Naive B cell (primary cell): ENCODE results near the gene STYXL2. TPM values are rescaled to one million over a fixed set of nuclear protein-coding genes. Genes with fewer than 3 reads are reported as not detected.

Source experiments
- ATAC-seq, 2 donors: fragments of 150-1000 bp; cut with Tn5 transposase; 2 replicates each; pipeline ENCODE4 v1.10.0; 2021; ENCODE audit warnings: low read depth in 2 of 2, mild to moderate bottlenecking in 2 of 2, moderate library complexity in 2 of 2
- DNase-seq: peaks from one replicate; pipeline ENCODE4 v3.0.0; 2022
- H3K27ac Mint-ChIP-seq, 6 donors: one replicate each; pipeline ENCODE4 v1.8.0; 2020 to 2022; ENCODE audit warnings: mild to moderate bottlenecking in 6 of 6, mixed read lengths in 6 of 6, moderate library complexity in 5 of 6, inconsistent platforms in 2 of 6
- H3K27me3 Mint-ChIP-seq, 3 donors: one replicate each; pipeline ENCODE4 v1.8.0; 2021 to 2022; ENCODE audit warnings: mixed read lengths in 3 of 3, mild to moderate bottlenecking in 1 of 3
- H3K36me3 Mint-ChIP-seq, 2 donors: one replicate each; pipeline ENCODE4 v1.8.0; 2020 to 2022; ENCODE audit warnings: mixed read lengths in 2 of 2, inconsistent platforms in 1 of 2, mild to moderate bottlenecking in 1 of 2
- H3K4me1 Mint-ChIP-seq, 3 donors: one replicate each; pipeline ENCODE4 v1.8.0; 2020 to 2022; ENCODE audit warnings: mixed read lengths in 3 of 3, inconsistent platforms in 1 of 3, mild to moderate bottlenecking in 1 of 3, moderate library complexity in 1 of 3
- H3K4me3 Mint-ChIP-seq, 8 donors: one replicate each; pipeline ENCODE4 v1.8.0; 2020 to 2022; ENCODE audit warnings: mild to moderate bottlenecking in 8 of 8, mixed read lengths in 8 of 8, moderate library complexity in 8 of 8, inconsistent platforms in 2 of 8
- H3K9me3 Mint-ChIP-seq, 7 donors: one replicate each; pipeline ENCODE4 v1.8.0; 2020 to 2022; ENCODE audit warnings: mixed read lengths in 7 of 7, mild to moderate bottlenecking in 5 of 7, inconsistent platforms in 2 of 7, moderate library complexity in 1 of 7
- polyA plus RNA-seq, 6 donors: library from polyadenylated mRNA; unstranded; fragments of 300-500 nt; fragmentation: Illumina TruSeq; gene quantifications; one replicate each; pipeline ENCODE4 v1.2.3, GENCODE V29; 2021; ENCODE audit warnings: low read depth in 6 of 6

Gene STYXL2
- polyA plus RNA-seq, 6 donors from 2014 or later, result not detected

- H3K27me3 Mint-ChIP-seq, result no peaks in the 10 kb centered on the region
- H3K4me3 Mint-ChIP-seq, result peak overlapping the region in 7 of 8 donors; percentile 53 to 88 (median 75)
- peak in 1 of 2 donors; percentile 34 for ATAC-seq
- no peaks in the 10 kb centered on the region for H3K36me3 Mint-ChIP-seq
- H3K9me3 Mint-ChIP-seq, result peaks cover 0 to under 1% (median 0%) of the 10 kb centered on the region in 7 donors
- H3K27ac Mint-ChIP-seq, result peak overlapping the region in 4 of 6 donors; percentile 12 to 67 (median 43)
- H3K4me1 Mint-ChIP-seq, result peaks cover 24 to 32% (median 29%) of the 10 kb centered on the region in 3 donors
- DNase-seq, result no peak
Measured at GRCh38 chr1:167104256-167104633, 10.4 kb downstream of the STYXL2 start.

DNA sequence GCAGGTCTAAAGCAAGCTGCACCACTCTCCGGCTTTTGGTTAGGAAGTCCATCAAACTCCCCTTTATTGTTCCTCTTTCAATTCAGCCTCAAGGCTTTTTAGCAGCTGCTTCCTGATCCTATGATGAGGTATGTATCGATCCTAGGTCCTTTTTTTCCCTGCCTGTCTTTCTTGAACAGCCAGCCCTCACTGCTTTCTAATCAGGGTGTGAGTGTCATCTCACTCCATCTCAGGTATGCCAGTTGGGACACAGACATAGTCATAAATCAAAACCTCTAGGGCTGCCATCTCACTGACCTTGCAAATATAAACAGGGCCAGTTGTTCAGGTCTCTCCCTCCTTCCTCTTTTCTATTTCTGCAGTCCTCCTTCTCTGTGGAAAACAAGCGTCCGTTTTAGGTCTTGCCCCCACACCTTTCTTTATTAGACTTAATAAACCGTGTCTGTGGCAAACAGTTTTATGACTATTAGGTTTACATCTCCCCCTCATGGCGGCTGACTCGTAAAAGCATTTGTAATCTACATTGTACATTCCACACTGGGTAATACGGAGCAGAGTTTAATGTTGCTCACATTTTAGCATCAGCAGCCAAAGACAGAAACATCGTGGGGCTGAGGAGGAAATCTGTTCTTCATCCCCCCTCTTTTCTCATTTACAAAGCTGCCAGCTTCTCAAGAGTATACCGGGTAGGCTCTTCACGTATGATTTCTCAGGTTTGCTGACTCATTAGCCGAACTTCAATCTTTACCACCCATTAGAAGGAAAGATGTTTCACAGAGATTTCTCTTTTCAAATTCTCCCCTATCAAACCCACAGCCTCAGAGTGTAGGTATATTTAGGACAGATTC is 11.6 kb downstream of the STYXL2 start:
- Mint-ChIP-seq H3K27me3 (peaks cover 0 to 7% (median 0%) of the 10 kb centered on the region in 3 donors), H3K27ac (peak overlapping the region in 4 of 6 donors; percentile 12 to 68 (median 54)), H3K4me3 (peak overlapping the region in 7 of 8 donors; percentile 53 to 89 (median 82)), H3K9me3 (peaks cover 6 to 13% (median 8%) of the 10 kb centered on the region in 7 donors), H3K36me3 (no peaks in the 10 kb centered on the region), H3K4me1 (peaks cover 32 to 43% (median 34%) of the 10 kb centered on the region in 3 donors)
- ATAC-seq (peak; percentile 63 to 65), DNase-seq (no peak)

GRCh38 chr1:167106119-167106461 is 12.2 kb downstream of the STYXL2 start:
- Mint-ChIP-seq H3K4me1 (peaks cover 32 to 45% (median 34%) of the 10 kb centered on the region in 3 donors), H3K27ac (no peak overlapping the region), H3K4me3 (peak overlapping the region in 1 of 8 donors; percentile 59), H3K27me3 (peaks cover 0 to 7% (median 0%) of the 10 kb centered on the region in 3 donors), H3K36me3 (peaks cover 5% of the 10 kb centered on the region in 2 donors), H3K9me3 (peaks cover 11 to 19% (median 14%) of the 10 kb centered on the region in 7 donors)
- ATAC-seq, result no peak
- no peak for DNase-seq

GRCh38 chr1:167107456-167107855 is 13.6 kb downstream of the STYXL2 start:
- no peak overlapping the region for H3K4me3 Mint-ChIP-seq
- H3K27me3 Mint-ChIP-seq, result peaks cover 0 to 7% (median 0%) of the 10 kb centered on the region in 3 donors
- H3K27ac Mint-ChIP-seq, result no peak overlapping the region
- no peak for DNase-seq
- peaks cover 32 to 45% (median 34%) of the 10 kb centered on the region in 3 donors for H3K4me1 Mint-ChIP-seq
- peaks cover 11 to 22% (median 15%) of the 10 kb centered on the region in 7 donors for H3K9me3 Mint-ChIP-seq
- ATAC-seq, result no peak
- H3K36me3 Mint-ChIP-seq, result peaks cover 6% of the 10 kb centered on the region in 2 donors

GRCh38 chr1:167109125-167109524 is 15.2 kb downstream of the STYXL2 start:
- peaks cover 0 to 7% (median 0%) of the 10 kb centered on the region in 3 donors for H3K27me3 Mint-ChIP-seq
- no peak for DNase-seq
- H3K9me3 Mint-ChIP-seq, result peaks cover 11 to 22% (median 16%) of the 10 kb centered on the region in 7 donors
- peaks cover 6% of the 10 kb centered on the region in 2 donors for H3K36me3 Mint-ChIP-seq
- H3K27ac Mint-ChIP-seq, result peak overlapping the region in 4 of 6 donors; percentile 33 to 79 (median 48)
- ATAC-seq, result peak; percentile 11 to 18
- peaks cover 25 to 38% (median 30%) of the 10 kb centered on the region in 3 donors for H3K4me1 Mint-ChIP-seq
- H3K4me3 Mint-ChIP-seq, result no peak overlapping the region

GRCh38 chr1:167110586-167110985 is 16.7 kb downstream of the STYXL2 start:
- Mint-ChIP-seq H3K9me3 (peaks cover 11 to 22% (median 16%) of the 10 kb centered on the region in 7 donors), H3K27me3 (peaks cover 0 to 7% (median 0%) of the 10 kb centered on the region in 3 donors), H3K4me3 (no peak overlapping the region), H3K4me1 (peaks cover 12 to 36% (median 22%) of the 10 kb centered on the region in 3 donors), H3K27ac (no peak overlapping the region), H3K36me3 (peaks cover 6% of the 10 kb centered on the region in 2 donors)
- DNase-seq, result no peak
- ATAC-seq, result peak; percentile 63

GRCh38 chr1:167111868-167112709 is 18.2 kb downstream of the STYXL2 start:
- Mint-ChIP-seq H3K27ac (no peak overlapping the region), H3K36me3 (peaks cover 6% of the 10 kb centered on the region in 2 donors), H3K27me3 (peaks cover 0 to 7% (median 0%) of the 10 kb centered on the region in 3 donors), H3K4me3 (no peak overlapping the region), H3K9me3 (peaks cover 11 to 22% (median 16%) of the 10 kb centered on the region in 7 donors), H3K4me1 (peaks cover 10 to 33% (median 21%) of the 10 kb centered on the region in 3 donors)
- ATAC-seq (no peak), DNase-seq (no peak)

- DNase-seq, result no peak
- Mint-ChIP-seq H3K4me3 (no peak overlapping the region), H3K4me1 (peaks cover 7 to 23% (median 9%) of the 10 kb centered on the region in 3 donors), H3K36me3 (peaks cover 6% of the 10 kb centered on the region in 2 donors), H3K9me3 (peaks cover 11 to 20% (median 15%) of the 10 kb centered on the region in 7 donors), H3K27me3 (peaks cover 4 to 21% (median 12%) of the 10 kb centered on the region in 3 donors), H3K27ac (peak overlapping the region in 3 of 6 donors; percentile 9 to 83 (median 56))
- peak; percentile 81 to 87 for ATAC-seq
Measured at GRCh38 chr1:167114725-167115124, 20.9 kb downstream of the STYXL2 start.

DNA sequence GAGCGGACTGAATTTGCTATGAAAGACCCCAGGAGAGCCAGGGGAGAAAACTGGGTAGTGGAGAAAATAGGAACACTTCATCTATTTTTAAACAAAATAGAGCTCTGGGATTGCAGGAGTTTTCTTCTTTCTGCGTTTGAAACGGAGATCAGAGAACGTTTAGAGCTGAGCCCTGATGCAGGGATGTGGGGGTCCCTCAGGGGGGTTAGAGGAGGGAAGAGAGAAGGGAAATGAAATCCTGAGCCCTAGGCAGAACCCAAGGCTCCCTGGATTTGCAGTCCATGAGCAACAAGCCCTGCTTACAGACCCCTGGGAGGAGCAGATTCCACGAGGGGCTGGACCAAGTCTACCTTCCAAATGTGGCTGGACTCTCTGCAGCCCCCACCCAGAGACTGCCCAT is 21.8 kb downstream of the STYXL2 start:
- ATAC-seq, result no peak
- Mint-ChIP-seq H3K27ac (peak overlapping the region in 2 of 6 donors; percentile 9 to 79), H3K4me3 (no peak overlapping the region), H3K4me1 (peaks cover 2 to 13% (median 6%) of the 10 kb centered on the region in 3 donors), H3K27me3 (peaks cover 9 to 19% (median 19%) of the 10 kb centered on the region in 3 donors), H3K36me3 (peaks cover 5% of the 10 kb centered on the region in 2 donors), H3K9me3 (peaks cover 4 to 10% (median 6%) of the 10 kb centered on the region in 7 donors)
- no peak for DNase-seq

- Mint-ChIP-seq H3K36me3 (peaks cover 0 to under 1% of the 10 kb centered on the region in 2 donors), H3K27ac (peak overlapping the region in 1 of 6 donors; percentile 72), H3K4me1 (peaks cover 6 to 13% (median 6%) of the 10 kb centered on the region in 3 donors), H3K27me3 (peaks cover 9 to 23% (median 20%) of the 10 kb centered on the region in 3 donors), H3K4me3 (no peak overlapping the region), H3K9me3 (peaks cover 0 to 5% (median under 1%) of the 10 kb centered on the region in 7 donors)
- no peak for ATAC-seq
- DNase-seq, result no peak
Measured at GRCh38 chr1:167116174-167116573, 22.3 kb downstream of the STYXL2 start.

GRCh38 chr1:167117225-167117624 is 23.4 kb downstream of the STYXL2 start:
- Mint-ChIP-seq H3K9me3 (peaks cover 0 to 2% (median 0%) of the 10 kb centered on the region in 7 donors), H3K36me3 (no peaks in the 10 kb centered on the region), H3K27ac (peak overlapping the region in 1 of 6 donors; percentile 67)

DNA sequence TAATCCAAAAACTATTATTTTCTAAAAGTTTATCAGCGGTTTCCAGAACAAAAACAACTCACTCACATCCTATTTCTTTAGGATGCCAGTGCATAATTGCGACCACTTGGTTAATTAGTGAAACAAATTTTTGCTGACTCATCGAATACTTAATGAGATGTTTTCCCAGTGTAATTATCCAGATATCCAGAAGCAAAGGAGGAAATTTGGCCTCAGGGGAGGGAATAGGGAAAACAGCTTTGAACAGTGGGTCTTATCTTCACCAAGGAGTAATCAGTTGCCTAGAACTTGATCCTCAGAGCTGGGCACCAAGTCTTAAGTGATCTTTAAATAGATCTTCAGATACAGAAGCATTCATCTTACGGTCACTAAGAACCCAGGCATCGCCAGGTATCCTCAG is 24.3 kb downstream of the STYXL2 start:
- Mint-ChIP-seq H3K4me3 (no peak overlapping the region), H3K4me1 (peaks cover 6 to 13% (median 13%) of the 10 kb centered on the region in 3 donors), H3K27ac (no peak overlapping the region), H3K9me3 (no peaks in the 10 kb centered on the region), H3K36me3 (no peaks in the 10 kb centered on the region), H3K27me3 (peaks cover 15 to 39% (median 32%) of the 10 kb centered on the region in 3 donors)
- ATAC-seq (no peak), DNase-seq (no peak)

More at GRCh38 chr1:167117225-167117624, 23.4 kb downstream of the STYXL2 start:
- peaks cover 15 to 31% (median 31%) of the 10 kb centered on the region in 3 donors for H3K27me3 Mint-ChIP-seq
- ATAC-seq, result no peak
- no peak overlapping the region for H3K4me3 Mint-ChIP-seq
- peaks cover 6 to 13% (median 13%) of the 10 kb centered on the region in 3 donors for H3K4me1 Mint-ChIP-seq
- DNase-seq, result no peak

DNA sequence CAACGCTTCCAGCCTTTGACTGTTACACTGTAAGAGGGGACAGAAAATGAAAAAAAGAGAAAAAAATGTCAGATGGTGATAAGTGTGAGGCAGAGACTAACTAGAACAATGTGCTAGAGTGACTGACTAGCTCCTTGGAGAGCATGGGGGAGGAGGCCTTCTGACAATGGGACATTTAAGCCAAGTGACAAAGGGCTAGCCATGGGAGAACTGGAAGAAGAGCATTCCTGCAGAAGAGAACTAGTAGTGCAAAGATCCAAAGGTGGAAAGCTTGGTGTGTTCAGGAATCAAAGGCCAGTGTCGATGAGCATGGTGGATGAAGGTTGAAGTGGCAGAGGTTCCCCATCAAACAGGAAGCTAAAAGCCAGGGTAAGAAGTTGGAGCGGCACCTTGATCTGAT is 25.8 kb downstream of the STYXL2 start:
- Mint-ChIP-seq H3K4me1 (peaks cover 2 to 11% (median 10%) of the 10 kb centered on the region in 3 donors), H3K36me3 (no peaks in the 10 kb centered on the region), H3K4me3 (no peak overlapping the region), H3K9me3 (no peaks in the 10 kb centered on the region), H3K27me3 (peaks cover 19 to 42% (median 32%) of the 10 kb centered on the region in 3 donors), H3K27ac (peak overlapping the region in 1 of 6 donors; percentile 46)
- no peak for ATAC-seq
- no peak for DNase-seq
